Mammary epithelial cell (primary cell): ENCODE measurements around the gene FBXL20.
"Not testable (repeated sequence)": the region's sequence is repeated elsewhere in the genome, so short reads cannot be mapped to it uniquely, and the experiment has no call there.

ENCODE experiments used
- CTCF ChIP-seq, 2 donors: IDR thresholded peaks in 1 of 2; conservative IDR thresholded peaks in 1 of 2; 2 replicates each; pipeline ENCODE4 v1.5.1; 2011 to 2012; ENCODE audit warnings: inconsistent platforms in 2 of 2, low read length in 2 of 2, mild to moderate bottlenecking in 2 of 2, control low read depth in 1 of 2, low read depth in 1 of 2; ENCODE audit not compliant: insufficient read depth in 1 of 2; ENCODE audit errors: extremely low read depth in 1 of 2
- EZH2 ChIP-seq: IDR thresholded peaks from 2 replicates; pipeline ENCODE4 v1.6.1; 2012; ENCODE audit warnings: low read length, inconsistent platforms, borderline replicate concordance

- not testable (repeated sequence) for TF ChIP-seq CTCF (conservative IDR thresholded peaks at IDR 0.05 in 1 of 2, IDR thresholded peaks at IDR 0.05 in 1 of 2; ENCODE audit: extremely low read depth in 1 of 2, insufficient read depth in 1 of 2, low read depth in 1 of 2, low read length in 2 of 2); EZH2
Observed at GRCh38 chr17:39337649-39338048, 63.8 kb downstream of the FBXL20 start.
